Measurements from ENCODE around the gene GIT1.

Gene GIT1

GRCh38 chr17:29574732-29575510 lies 14.5 kb downstream of the GIT1 start:
- no peak for TF ChIP-seq POLR2AphosphoS5 (IDR thresholded peaks at IDR 0.05; ENCODE audit: low read depth, low read length)
- no peak for TF ChIP-seq POLR2A (IDR thresholded peaks at IDR 0.05; ENCODE audit: low read depth, low read length)
- no peak for TF ChIP-seq TAF1 (IDR thresholded peaks at IDR 0.05; ENCODE audit: borderline replicate concordance, low read depth, low read length)
- no peak for FAIRE-seq
- no peak for DNase-seq (ENCODE audit: insufficient read length)

DNA sequence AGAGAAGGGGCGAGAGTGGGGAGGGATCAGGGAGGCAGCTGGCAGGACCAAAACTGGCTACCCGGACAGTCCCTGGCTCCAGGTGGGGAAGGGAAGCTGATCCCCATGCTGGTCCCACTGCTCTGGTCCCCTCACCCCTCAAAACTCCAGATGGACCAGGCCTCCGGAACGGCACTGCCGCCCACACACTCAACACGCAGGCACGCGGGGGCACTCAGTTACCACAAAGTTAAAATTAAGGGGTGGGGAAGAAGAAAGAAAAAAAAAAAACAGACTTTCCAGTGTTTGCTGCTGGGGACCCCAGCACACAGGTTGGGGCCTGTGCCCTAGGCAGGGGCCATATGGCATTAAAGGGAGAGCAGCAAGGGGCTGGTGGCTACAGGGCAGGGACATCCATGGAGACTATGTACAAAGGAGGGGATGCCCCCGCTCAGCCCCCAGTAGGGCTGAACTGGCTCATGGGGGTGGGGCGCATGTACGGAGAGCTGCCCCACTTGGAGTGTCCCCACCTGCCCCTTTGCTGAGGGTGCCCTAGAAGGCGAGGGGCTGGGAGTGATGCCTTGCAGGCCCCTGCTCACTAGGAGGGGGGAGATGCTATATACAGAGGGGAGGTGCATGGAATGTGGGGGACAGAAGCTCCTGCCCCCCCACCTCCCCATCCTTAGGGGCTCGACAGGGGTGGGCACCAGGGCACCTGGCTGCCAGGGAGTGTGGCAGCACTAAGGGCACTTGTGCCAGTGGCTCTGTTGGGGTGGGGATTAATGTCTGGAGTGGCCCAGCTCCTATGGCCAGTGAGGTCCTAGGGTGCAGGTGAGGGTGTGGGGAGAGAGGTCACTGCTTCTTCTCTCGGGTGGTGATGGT lies 15.3 kb downstream of the GIT1 start:
- TF ChIP-seq TAF1 (IDR thresholded peaks at IDR 0.05; ENCODE audit: borderline replicate concordance, low read depth, low read length) (no peak), POLR2A (IDR thresholded peaks at IDR 0.05; ENCODE audit: low read depth, low read length) (no peak), POLR2AphosphoS5 (IDR thresholded peaks at IDR 0.05; ENCODE audit: low read depth, low read length) (no peak)
- no peak for DNase-seq (ENCODE audit: insufficient read length)
- FAIRE-seq, result no peak

- DNase-seq (ENCODE audit: insufficient read length), result no peak
- FAIRE-seq, result no peak
- TF ChIP-seq POLR2AphosphoS5 (IDR thresholded peaks at IDR 0.05; ENCODE audit: low read depth, low read length), result no peak
- TF ChIP-seq TAF1 (IDR thresholded peaks at IDR 0.05; ENCODE audit: borderline replicate concordance, low read depth, low read length), result no peak
- no peak for TF ChIP-seq POLR2A (IDR thresholded peaks at IDR 0.05; ENCODE audit: low read depth, low read length)
Measured at GRCh38 chr17:29573558-29573869, 15.9 kb downstream of the GIT1 start.

DNA sequence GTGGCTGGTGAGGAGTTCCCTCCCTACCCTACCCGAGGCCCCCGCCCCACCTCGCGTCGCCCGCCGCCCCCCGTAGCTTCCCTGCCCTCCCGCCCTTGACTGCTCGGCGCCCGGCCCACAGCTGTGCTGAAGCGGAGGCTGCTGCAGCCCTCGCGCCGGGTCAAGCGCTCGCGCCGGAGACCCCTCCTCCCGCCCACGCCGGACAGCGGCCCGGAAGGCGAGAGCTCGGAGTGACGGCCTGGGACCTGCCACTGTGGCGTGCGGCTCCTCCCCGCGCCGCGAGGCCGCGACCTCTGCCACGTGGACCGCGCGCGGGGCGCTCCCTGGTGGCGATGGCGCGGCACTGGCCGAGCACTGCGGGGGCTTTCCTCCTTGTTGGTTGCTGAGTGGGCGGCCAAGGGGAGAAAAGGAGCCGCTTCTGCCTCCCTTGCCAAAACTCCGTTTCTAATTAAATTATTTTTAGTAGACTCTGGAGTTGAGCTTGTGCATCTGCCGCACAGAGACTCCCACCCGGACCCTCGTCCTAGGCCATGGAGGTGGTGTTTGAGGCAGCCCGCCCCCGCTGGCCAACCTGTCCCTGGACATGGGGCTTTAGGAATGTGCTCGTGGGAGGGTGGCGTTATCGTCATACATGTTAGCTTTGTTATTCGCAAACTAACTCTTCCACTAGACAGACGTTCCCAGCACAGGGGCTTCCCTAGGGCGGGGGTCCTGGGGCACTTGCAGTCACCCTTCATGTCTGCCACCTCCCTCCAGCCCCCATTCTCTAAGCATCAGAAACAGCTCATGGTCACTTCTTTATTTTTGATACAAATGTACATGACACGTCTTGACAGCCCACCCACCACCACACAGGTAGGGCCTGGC lies 16.5 kb downstream of the GIT1 start:
- TF ChIP-seq TAF1 (IDR thresholded peaks at IDR 0.05; ENCODE audit: borderline replicate concordance, low read depth, low read length) (no peak), POLR2AphosphoS5 (IDR thresholded peaks at IDR 0.05; ENCODE audit: low read depth, low read length) (no peak), POLR2A (IDR thresholded peaks at IDR 0.05; ENCODE audit: low read depth, low read length) (no peak)
- no peak for FAIRE-seq
- DNase-seq (ENCODE audit: insufficient read length), result no peak

- no peak for FAIRE-seq
- TF ChIP-seq TAF1 (IDR thresholded peaks at IDR 0.05; ENCODE audit: borderline replicate concordance, low read depth, low read length), result no peak
- no peak for TF ChIP-seq POLR2AphosphoS5 (IDR thresholded peaks at IDR 0.05; ENCODE audit: low read depth, low read length)
- no peak for TF ChIP-seq POLR2A (IDR thresholded peaks at IDR 0.05; ENCODE audit: low read depth, low read length)
- no peak for DNase-seq (ENCODE audit: insufficient read length)
Measured at GRCh38 chr17:29571883-29572681, 17.4 kb downstream of the GIT1 start.

DNA sequence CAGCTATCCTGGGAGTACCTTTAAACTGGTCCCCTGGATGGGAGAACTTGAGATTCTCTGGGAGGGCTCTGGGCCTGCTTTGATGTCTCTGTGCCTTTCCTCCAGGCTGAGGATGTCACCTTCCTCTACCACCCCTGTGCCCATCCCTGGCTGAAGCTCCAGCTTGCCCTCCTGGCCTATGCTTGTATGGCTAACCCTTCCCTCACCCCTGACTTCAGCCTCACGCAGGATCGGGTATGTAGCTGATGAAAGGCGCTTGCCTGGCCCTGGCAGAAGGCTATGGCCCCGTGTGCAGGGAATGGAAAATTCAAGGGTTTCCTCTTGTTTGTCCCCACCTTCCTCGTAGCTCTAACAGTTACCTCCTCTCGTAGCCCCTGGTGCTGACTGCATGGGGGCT lies 18.0 kb downstream of the GIT1 start:
- FAIRE-seq, result no peak
- TF ChIP-seq POLR2A (IDR thresholded peaks at IDR 0.05; ENCODE audit: low read depth, low read length) (no peak), POLR2AphosphoS5 (IDR thresholded peaks at IDR 0.05; ENCODE audit: low read depth, low read length) (no peak), TAF1 (IDR thresholded peaks at IDR 0.05; ENCODE audit: borderline replicate concordance, low read depth, low read length) (no peak)
- no peak for DNase-seq (ENCODE audit: insufficient read length)

GRCh38 chr17:29570521-29570920 lies 18.9 kb downstream of the GIT1 start:
- DNase-seq (ENCODE audit: insufficient read length), result no peak
- no peak for FAIRE-seq
- TF ChIP-seq POLR2AphosphoS5 (IDR thresholded peaks at IDR 0.05; ENCODE audit: low read depth, low read length) (no peak), POLR2A (IDR thresholded peaks at IDR 0.05; ENCODE audit: low read depth, low read length) (no peak), TAF1 (IDR thresholded peaks at IDR 0.05; ENCODE audit: borderline replicate concordance, low read depth, low read length) (no peak)

DNA sequence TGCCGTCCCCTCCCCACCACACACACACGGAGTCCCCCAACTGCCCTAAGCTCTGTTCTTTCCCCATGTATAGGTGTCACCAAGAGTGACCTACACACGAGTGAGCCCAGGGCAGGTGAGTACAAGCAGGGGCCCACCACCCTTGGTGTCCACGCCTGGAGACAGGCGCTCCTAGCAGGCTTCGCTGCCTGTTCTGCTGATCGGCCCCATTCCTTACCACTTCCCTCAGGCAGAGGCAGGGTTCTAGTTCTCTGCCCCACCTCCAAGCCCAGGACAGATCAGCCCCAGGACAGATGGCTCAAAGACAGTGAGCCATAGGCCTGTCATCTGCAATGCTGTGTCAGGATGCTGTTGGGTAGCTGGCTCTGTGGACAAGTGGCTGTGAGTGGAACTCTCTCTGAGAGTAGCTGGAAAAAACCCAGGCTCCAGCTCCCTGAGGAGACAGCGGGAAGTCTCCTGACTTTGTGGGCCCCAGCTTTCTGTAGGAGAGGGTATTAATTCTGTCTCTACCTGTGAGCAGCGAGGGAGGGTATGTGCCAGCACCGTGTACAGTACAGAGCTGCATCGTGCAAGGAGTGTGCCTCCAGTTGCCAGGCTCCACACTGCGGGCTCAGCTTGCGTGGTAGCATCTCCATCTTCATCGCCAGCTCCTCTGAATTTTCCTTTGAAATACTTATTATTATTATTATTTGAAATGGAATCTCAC lies 20.1 kb downstream of the GIT1 start:
- no peak for DNase-seq (ENCODE audit: insufficient read length)
- no peak for TF ChIP-seq TAF1 (IDR thresholded peaks at IDR 0.05; ENCODE audit: borderline replicate concordance, low read depth, low read length)
- no peak for TF ChIP-seq POLR2AphosphoS5 (IDR thresholded peaks at IDR 0.05; ENCODE audit: low read depth, low read length)
- FAIRE-seq, result no peak

DNA sequence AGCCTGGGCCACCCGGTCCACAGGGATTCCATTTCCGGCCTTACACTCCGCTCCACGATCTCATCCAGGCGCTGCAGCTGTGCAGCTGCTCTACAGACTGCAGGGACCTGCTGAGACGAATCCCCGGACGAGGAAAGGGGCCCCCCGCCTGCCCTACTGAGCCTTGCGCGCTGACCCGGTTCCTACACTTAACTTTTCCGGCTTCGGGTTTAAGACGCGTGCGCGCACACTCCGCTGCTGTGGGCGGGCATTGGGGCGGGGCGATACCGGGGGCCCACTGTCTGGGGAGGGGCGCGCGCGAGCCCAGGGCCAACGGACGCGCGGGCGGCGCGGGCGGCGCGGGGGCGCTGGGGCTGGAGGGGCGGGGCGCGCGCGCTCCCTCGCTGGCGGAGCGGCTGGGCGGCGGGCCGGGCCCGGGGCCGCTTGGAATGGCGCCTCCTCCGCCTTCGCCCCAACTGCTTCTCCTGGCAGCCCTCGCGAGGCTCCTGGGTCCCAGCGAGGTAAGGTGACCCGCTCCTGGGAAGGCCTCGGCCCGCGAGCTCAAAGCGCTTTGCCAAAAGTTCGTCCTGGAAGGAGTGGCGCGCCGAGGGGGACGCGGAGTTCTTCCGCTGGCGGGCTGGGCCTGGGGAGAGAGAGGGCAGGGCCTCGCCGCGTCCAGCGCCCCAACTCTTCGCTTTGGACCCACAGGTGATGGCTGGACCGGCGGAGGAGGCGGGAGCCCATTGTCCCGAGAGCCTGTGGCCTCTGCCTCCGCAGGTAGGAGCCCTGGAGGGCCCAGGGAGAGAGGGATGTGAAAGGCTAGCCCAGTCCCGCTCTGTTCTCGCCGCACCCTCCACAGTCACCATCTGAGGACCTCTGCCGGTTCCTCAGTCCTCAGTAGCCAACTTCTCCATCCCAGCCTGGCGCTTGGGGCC lies 20.9 kb downstream of the GIT1 start, which contains the start of gene TP53I13:
TP53I13 (plus strand) TSS at position 371 of the 914 bp plus-strand sequence; CDS start at position 429, 58 bp downstream.
- FAIRE-seq (peak; percentile 96), DNase-seq (ENCODE audit: insufficient read length) (peak; percentile 81)
- peak; percentile 54; the same call in 1 of the 2 replicates for TF ChIP-seq POLR2AphosphoS5 (IDR thresholded peaks at IDR 0.05; ENCODE audit: low read depth, low read length)
- peak; percentile 65; the same call in 1 of the 2 replicates for TF ChIP-seq POLR2A (IDR thresholded peaks at IDR 0.05; ENCODE audit: low read depth, low read length)
- TF ChIP-seq TAF1 (IDR thresholded peaks at IDR 0.05; ENCODE audit: borderline replicate concordance, low read depth, low read length), result no peak

Data from GM12892 (cell line).